K562 (cell line): ENCODE measurements around the gene MYCBPAP. TPM values are rescaled to one million over a fixed set of nuclear protein-coding genes. Genes with fewer than 3 reads are reported as not detected.

Experiments
- ATAC-seq: fragments of 200-7000 bp; cut with Tn5 transposase; 3 replicates; pipeline ENCODE4 v1.9.1; 2020; ENCODE audit warnings: moderate library complexity
- BruUV-seq: library from RNA; stranded (reverse); fragments of 400-500 nt; replicated peaks from 2 replicates; lab custom pipeline; 2021; lab: Mats Ljungman, UMichigan
- CTCF ChIA-PET: fragments of 300-600 bp; formaldehyde crosslinking; extraction: SDS; loops from one replicate; lab custom pipeline; 2021; ENCODE audit warnings: low intra/inter-chr PET ratio; lab: Yijun Ruan, JAX
- POLR2A ChIA-PET: fragments of 300-600, 350-650 bp; sonication (Branson Sonifier 250); formaldehyde crosslinking; extraction: SDS; loops from one replicate; lab custom pipeline; 2021; ENCODE audit warnings: antibody characterized with exemption, inconsistent platforms; lab: Yijun Ruan, JAX
- DNase-seq, 4 experiments: peaks; one replicate each; pipeline versions ENCODE4 v3.0.0 to v3.0.0-alpha.2; 2011 to 2018; ENCODE audit warnings: low spot score in 3 of 4, mixed read lengths in 3 of 4; ENCODE audit errors: extremely low read depth in 1 of 4
- FAIRE-seq: peaks from 2 replicates; lab custom pipeline; 2011; peaks lifted over from hg19 to GRCh38; lab: Jason Lieb, UNC
- H2AFZ ChIP-seq: 2 replicates; pipeline ENCODE4 v1.6.0; 2011; ENCODE audit warnings: low read depth, low read length, control low read depth, inconsistent platforms
- H3K27ac ChIP-seq: fragments of 200-600 bp; 3 replicates; pipeline ENCODE4 v1.8.0; 2011; ENCODE audit warnings: low read depth, mild to moderate bottlenecking, control low read depth, inconsistent platforms, low read length, moderate library complexity, mixed read lengths; ENCODE audit errors: extremely low read depth
- H3K27me3 ChIP-seq, 2 experiments: fragments of 300-600 bp in 1 of 2; 2 replicates in 1 of 2; 3 replicates in 1 of 2; pipeline versions ENCODE4 v1.6.0 to v1.8.0; 2011; ENCODE audit warnings: inconsistent platforms in 2 of 2, low read length in 2 of 2, mild to moderate bottlenecking in 1 of 2, mixed read lengths in 1 of 2, moderate library complexity in 1 of 2; ENCODE audit not compliant: control insufficient read depth in 2 of 2, insufficient read depth in 2 of 2
- H3K36me3 ChIP-seq: fragments of 300-600 bp; 3 replicates; pipeline ENCODE4 v1.8.0; 2011; ENCODE audit warnings: mild to moderate bottlenecking, low read length, inconsistent platforms; ENCODE audit not compliant: control insufficient read depth, insufficient read depth
- H3K4me1 ChIP-seq, 2 experiments: fragments of 200-600 bp in 1 of 2; replicated peaks in 1 of 2; 2 replicates in 1 of 2; 3 replicates in 1 of 2; pipeline versions ENCODE4 v1.5.1 to v1.8.0; 2011; ENCODE audit warnings: inconsistent platforms in 2 of 2, low read length in 2 of 2, mild to moderate bottlenecking in 1 of 2, mixed read lengths in 1 of 2, moderate library complexity in 1 of 2; ENCODE audit not compliant: control insufficient read depth in 2 of 2, insufficient read depth in 2 of 2
- H3K4me2 ChIP-seq: 2 replicates; pipeline ENCODE4 v1.6.1; 2011; ENCODE audit warnings: low read length, control low read depth, inconsistent platforms, mixed read lengths; ENCODE audit not compliant: insufficient read depth
- H3K4me3 ChIP-seq: fragments of 200-600 bp; sonication (generic), shearing (Covaris generic); 2 replicates; pipeline ENCODE4 v1.5.1; 2016; ENCODE audit warnings: control low read depth, inconsistent platforms
- H3K79me2 ChIP-seq: fragments of 200-600 bp; 3 replicates; pipeline ENCODE4 v1.8.0; 2011; ENCODE audit warnings: low read length, inconsistent platforms; ENCODE audit not compliant: control insufficient read depth, insufficient read depth
- H3K9ac ChIP-seq, 2 experiments: 2 replicates each; pipeline versions ENCODE4 v1.6.0 to v1.6.1; 2011; ENCODE audit warnings: low read depth in 2 of 2, low read length in 2 of 2, control low read depth in 1 of 2, inconsistent platforms in 1 of 2, mild to moderate bottlenecking in 1 of 2, mixed read lengths in 1 of 2; ENCODE audit not compliant: insufficient read depth in 1 of 2
- H3K9me1 ChIP-seq: one replicate; pipeline ENCODE4 v1.6.0; 2011; ENCODE audit warnings: inconsistent platforms, mild to moderate bottlenecking, low read length, moderate library complexity; ENCODE audit not compliant: control insufficient read depth, insufficient read depth
- H3K9me3 ChIP-seq: replicated peaks from 2 replicates; pipeline ENCODE4 v1.5.1; 2011; ENCODE audit warnings: low read depth, low read length, inconsistent platforms; ENCODE audit not compliant: control insufficient read depth, insufficient read depth
- H4K20me1 ChIP-seq: replicated peaks from 2 replicates; pipeline ENCODE4 v1.6.1; 2011; ENCODE audit warnings: low read length, inconsistent platforms, mixed read lengths; ENCODE audit not compliant: control insufficient read depth, insufficient read depth
- ARID2 ChIP-seq: fragments of 450-650 bp; IDR thresholded peaks from 2 replicates; pipeline ENCODE4 v1.6.1; 2017; ENCODE audit warnings: antibody characterized with exemption, mild to moderate bottlenecking
- BCOR ChIP-seq: fragments of 450-650 bp; IDR thresholded peaks from 2 replicates; pipeline ENCODE4 v1.6.1; 2016
- HDAC2 ChIP-seq: fragments of 450-650 bp; IDR thresholded peaks from 2 replicates; pipeline ENCODE4 v1.6.1; 2016; ENCODE audit warnings: mild to moderate bottlenecking
- HDGF ChIP-seq: fragments of 450-650 bp; IDR thresholded peaks from 2 replicates; pipeline ENCODE4 v1.6.1; 2016
- JUN ChIP-seq, 2 experiments: sonication (generic) in 1 of 2; formaldehyde crosslinking in 1 of 2; IDR thresholded peaks; 2 replicates each; pipeline versions ENCODE4 v1.6.1 to v1.8.0; 2012 to 2022; ENCODE audit warnings: borderline replicate concordance in 2 of 2, mild to moderate bottlenecking in 2 of 2, improper control_type of control experiment in 1 of 2, low read depth in 1 of 2, low read length in 1 of 2, missing genetic modification reagents in 1 of 2
- PHB2 ChIP-seq: fragments of 450-650 bp; IDR thresholded peaks from 2 replicates; pipeline ENCODE4 v1.6.1; 2017; ENCODE audit warnings: low read depth
- RUNX1 ChIP-seq: sonication (generic); IDR thresholded peaks from 2 replicates; pipeline ENCODE4 v1.6.1; 2016; ENCODE audit warnings: antibody characterized with exemption, low read depth
- ZNF3 ChIP-seq: fragments of 250-450 bp; sonication (Bioruptor Pico); IDR thresholded peaks from 2 replicates; pipeline ENCODE4 v1.5.0; 2021; ENCODE audit warnings: mild to moderate bottlenecking, moderate library complexity
- WGBS: fragments of 100-300 bp; shearing (Covaris generic); methylation state at CpG from one replicate; pipeline ENCODE4 v1.1.6; 2016; ENCODE audit warnings: low coverage, mixed read lengths; ENCODE audit not compliant: insufficient coverage; ENCODE audit errors: missing lambda C conversion rate; 5-methylcytosine and 5-hydroxymethylcytosine counted together
- in situ Hi-C: fragments of 300-500 bp; cut with MboI; formaldehyde crosslinking; loops from 4 replicates; pipeline ENCODE4 v1.15.0; 2018; ENCODE audit warnings: inconsistent platforms, mixed read lengths
- intact Hi-C: fragments of 100-400 bp; cut with micrococcal nuclease; formaldehyde crosslinking; loops from 2 replicates; pipeline ENCODE4 v1.14.2; 2022
- polyA plus RNA-seq, 8 experiments: library from polyadenylated mRNA; depleted of rRNA in 4 of 8; stranded (reverse) in 5 of 8; unstranded in 3 of 8; fragments of >200 nt; fragmentation: Nextera tagmentation in 2 of 8; fragmentation: Illumina TruSeq in 1 of 8; extraction: Ambion mirVana in 2 of 8; extraction: Trizol in 1 of 8; gene quantifications; 2 replicates each; pipeline versions ENCODE4 v1.2.1 to v1.2.3, GENCODE V29; 2011 to 2014; ENCODE audit warnings: inconsistent platforms in 1 of 8, missing spikeins in 1 of 8
- total RNA-seq, 7 experiments: library from RNA; depleted of rRNA in 6 of 7; stranded (reverse); fragments of >200 nt in 6 of 7; fragmentation: Illumina TruSeq in 2 of 7; extraction: Trizol in 2 of 7; gene quantifications; 2 replicates each; pipeline versions ENCODE4 v1.2.1 to v1.2.3, GENCODE V29; 2011 to 2021; ENCODE audit warnings: low replicate concordance in 1 of 7
- TF ChIP-seq, protein P1 (sequence below): sonication (generic); formaldehyde crosslinking; IDR thresholded peaks from 2 replicates; pipeline ENCODE4 v1.8.1; 2023; ENCODE audit warnings: mild to moderate bottlenecking, missing genetic modification reagents
- TF ChIP-seq, protein P2 (sequence below): sonication (generic); formaldehyde crosslinking; IDR thresholded peaks from 2 replicates; pipeline ENCODE4 v1.8.0; 2023; ENCODE audit warnings: mild to moderate bottlenecking, missing genetic modification reagents
- TF ChIP-seq, protein P3 (sequence below): fragments of 250-450 bp; sonication (Bioruptor Pico); IDR thresholded peaks from 2 replicates; pipeline ENCODE4 v1.4.0; 2020; ENCODE audit warnings: mild to moderate bottlenecking
- TF ChIP-seq, protein P4 (sequence below), 2 experiments: fragments of 450-650 bp in 1 of 2; IDR thresholded peaks; 2 replicates each; pipeline ENCODE4 v1.6.1; 2011 to 2017; ENCODE audit warnings: low read depth in 2 of 2, antibody characterized with exemption in 1 of 2, borderline replicate concordance in 1 of 2, low read length in 1 of 2, mild to moderate bottlenecking in 1 of 2, mixed read lengths in 1 of 2; ENCODE audit not compliant: control insufficient read depth in 1 of 2

Gene MYCBPAP
- total and polyA plus RNA-seq, 9 of the 15 experiments (the other 6 are each of a cell fraction or from before 2014, with no cell fraction given), result not detected

DNA sequence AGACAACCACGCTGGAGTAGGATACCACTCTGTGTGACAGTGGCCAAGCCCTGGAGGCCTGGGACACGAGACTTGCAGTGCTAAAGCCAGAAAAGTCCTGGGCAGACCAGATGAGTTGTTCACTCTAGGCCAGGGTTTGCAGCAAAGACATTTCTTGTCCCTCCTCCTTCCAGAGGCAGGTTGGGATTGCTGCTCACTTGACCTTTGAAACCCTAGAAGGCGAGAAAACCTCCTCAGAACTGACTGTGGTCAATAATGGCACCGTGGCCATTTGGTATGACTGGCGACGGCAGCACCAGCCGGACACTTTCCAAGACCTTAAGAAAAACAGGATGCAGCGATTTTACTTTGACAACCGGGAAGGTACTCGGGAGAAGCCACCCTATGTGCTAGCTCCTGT, 14.5 kb downstream of the MYCBPAP start:
- TF ChIP-seq ZNF3 (CRISPR knock-in tag) (no peak), BCOR (no peak), HDAC2 (no peak), ARID2 (no peak), HDGF (no peak), JUN (IDR thresholded peaks at IDR 0.05; ENCODE audit: borderline replicate concordance, low read depth, low read length) (no peak), JUN (CRISPR knock-in tag; IDR thresholded peaks at IDR 0.05; ENCODE audit: borderline replicate concordance) (no peak), PHB2 (no peak), RUNX1 (no peak)
- TF ChIP-seq, protein P1, sequence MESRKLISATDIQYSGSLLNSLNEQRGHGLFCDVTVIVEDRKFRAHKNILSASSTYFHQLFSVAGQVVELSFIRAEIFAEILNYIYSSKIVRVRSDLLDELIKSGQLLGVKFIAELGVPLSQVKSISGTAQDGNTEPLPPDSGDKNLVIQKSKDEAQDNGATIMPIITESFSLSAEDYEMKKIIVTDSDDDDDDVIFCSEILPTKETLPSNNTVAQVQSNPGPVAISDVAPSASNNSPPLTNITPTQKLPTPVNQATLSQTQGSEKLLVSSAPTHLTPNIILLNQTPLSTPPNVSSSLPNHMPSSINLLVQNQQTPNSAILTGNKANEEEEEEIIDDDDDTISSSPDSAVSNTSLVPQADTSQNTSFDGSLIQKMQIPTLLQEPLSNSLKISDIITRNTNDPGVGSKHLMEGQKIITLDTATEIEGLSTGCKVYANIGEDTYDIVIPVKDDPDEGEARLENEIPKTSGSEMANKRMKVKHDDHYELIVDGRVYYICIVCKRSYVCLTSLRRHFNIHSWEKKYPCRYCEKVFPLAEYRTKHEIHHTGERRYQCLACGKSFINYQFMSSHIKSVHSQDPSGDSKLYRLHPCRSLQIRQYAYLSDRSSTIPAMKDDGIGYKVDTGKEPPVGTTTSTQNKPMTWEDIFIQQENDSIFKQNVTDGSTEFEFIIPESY (CRISPR knock-in tag), result no peak
- TF ChIP-seq, protein P2, sequence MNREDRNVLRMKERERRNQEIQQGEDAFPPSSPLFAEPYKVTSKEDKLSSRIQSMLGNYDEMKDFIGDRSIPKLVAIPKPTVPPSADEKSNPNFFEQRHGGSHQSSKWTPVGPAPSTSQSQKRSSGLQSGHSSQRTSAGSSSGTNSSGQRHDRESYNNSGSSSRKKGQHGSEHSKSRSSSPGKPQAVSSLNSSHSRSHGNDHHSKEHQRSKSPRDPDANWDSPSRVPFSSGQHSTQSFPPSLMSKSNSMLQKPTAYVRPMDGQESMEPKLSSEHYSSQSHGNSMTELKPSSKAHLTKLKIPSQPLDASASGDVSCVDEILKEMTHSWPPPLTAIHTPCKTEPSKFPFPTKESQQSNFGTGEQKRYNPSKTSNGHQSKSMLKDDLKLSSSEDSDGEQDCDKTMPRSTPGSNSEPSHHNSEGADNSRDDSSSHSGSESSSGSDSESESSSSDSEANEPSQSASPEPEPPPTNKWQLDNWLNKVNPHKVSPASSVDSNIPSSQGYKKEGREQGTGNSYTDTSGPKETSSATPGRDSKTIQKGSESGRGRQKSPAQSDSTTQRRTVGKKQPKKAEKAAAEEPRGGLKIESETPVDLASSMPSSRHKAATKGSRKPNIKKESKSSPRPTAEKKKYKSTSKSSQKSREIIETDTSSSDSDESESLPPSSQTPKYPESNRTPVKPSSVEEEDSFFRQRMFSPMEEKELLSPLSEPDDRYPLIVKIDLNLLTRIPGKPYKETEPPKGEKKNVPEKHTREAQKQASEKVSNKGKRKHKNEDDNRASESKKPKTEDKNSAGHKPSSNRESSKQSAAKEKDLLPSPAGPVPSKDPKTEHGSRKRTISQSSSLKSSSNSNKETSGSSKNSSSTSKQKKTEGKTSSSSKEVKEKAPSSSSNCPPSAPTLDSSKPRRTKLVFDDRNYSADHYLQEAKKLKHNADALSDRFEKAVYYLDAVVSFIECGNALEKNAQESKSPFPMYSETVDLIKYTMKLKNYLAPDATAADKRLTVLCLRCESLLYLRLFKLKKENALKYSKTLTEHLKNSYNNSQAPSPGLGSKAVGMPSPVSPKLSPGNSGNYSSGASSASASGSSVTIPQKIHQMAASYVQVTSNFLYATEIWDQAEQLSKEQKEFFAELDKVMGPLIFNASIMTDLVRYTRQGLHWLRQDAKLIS (CRISPR knock-in tag), result no peak
- TF ChIP-seq, protein P3, sequence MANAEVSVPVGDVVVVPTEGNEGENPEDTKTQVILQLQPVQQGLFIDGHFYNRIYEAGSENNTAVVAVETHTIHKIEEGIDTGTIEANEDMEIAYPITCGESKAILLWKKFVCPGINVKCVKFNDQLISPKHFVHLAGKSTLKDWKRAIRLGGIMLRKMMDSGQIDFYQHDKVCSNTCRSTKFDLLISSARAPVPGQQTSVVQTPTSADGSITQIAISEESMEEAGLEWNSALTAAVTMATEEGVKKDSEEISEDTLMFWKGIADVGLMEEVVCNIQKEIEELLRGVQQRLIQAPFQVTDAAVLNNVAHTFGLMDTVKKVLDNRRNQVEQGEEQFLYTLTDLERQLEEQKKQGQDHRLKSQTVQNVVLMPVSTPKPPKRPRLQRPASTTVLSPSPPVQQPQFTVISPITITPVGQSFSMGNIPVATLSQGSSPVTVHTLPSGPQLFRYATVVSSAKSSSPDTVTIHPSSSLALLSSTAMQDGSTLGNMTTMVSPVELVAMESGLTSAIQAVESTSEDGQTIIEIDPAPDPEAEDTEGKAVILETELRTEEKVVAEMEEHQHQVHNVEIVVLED, result no peak
- TF ChIP-seq, protein P4, sequence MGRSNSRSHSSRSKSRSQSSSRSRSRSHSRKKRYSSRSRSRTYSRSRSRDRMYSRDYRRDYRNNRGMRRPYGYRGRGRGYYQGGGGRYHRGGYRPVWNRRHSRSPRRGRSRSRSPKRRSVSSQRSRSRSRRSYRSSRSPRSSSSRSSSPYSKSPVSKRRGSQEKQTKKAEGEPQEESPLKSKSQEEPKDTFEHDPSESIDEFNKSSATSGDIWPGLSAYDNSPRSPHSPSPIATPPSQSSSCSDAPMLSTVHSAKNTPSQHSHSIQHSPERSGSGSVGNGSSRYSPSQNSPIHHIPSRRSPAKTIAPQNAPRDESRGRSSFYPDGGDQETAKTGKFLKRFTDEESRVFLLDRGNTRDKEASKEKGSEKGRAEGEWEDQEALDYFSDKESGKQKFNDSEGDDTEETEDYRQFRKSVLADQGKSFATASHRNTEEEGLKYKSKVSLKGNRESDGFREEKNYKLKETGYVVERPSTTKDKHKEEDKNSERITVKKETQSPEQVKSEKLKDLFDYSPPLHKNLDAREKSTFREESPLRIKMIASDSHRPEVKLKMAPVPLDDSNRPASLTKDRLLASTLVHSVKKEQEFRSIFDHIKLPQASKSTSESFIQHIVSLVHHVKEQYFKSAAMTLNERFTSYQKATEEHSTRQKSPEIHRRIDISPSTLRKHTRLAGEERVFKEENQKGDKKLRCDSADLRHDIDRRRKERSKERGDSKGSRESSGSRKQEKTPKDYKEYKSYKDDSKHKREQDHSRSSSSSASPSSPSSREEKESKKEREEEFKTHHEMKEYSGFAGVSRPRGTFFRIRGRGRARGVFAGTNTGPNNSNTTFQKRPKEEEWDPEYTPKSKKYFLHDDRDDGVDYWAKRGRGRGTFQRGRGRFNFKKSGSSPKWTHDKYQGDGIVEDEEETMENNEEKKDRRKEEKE (IDR thresholded peaks at IDR 0.05; ENCODE audit: borderline replicate concordance in 1 of 2, control insufficient read depth in 1 of 2, low read depth in 2 of 2, low read length in 1 of 2), result no peak
- Histone ChIP-seq H3K27me3 (peaks cover 6 to 56% of the 10 kb centered on the region in 2 experiments; a peak in 2 of 5 replicates), H3K4me2 (no peak overlapping the region), H4K20me1 (no peaks in the 10 kb centered on the region), H3K9me1 (no peaks in the 10 kb centered on the region), H2AFZ (no peak overlapping the region), H3K4me3 (no peak overlapping the region), H3K9ac (no peak overlapping the region; a peak in 1 of 4 replicates), H3K9me3 (no peaks in the 10 kb centered on the region), H3K4me1 (peaks cover 0 to 4% of the 10 kb centered on the region in 2 experiments; a peak in 1 of 5 replicates), H3K79me2 (no peaks in the 10 kb centered on the region), H3K27ac (no peak overlapping the region), H3K36me3 (no peaks in the 10 kb centered on the region)
- BruUV-seq, result no TSS peak
- ATAC-seq (no peak), FAIRE-seq (no peak), DNase-seq (no peak)
- in situ Hi-C loops (no loop called here), intact Hi-C loops (no loop called here)
- POLR2A ChIA-PET, result interaction anchor here (1.9 kb wide), 1 partner anchor 40 kb away, joined by 3 read pairs; no protein-coding TSS in a partner anchor
- 9% methylated on average over 10 of the region's 10 CpGs for WGBS
- CTCF ChIA-PET, result no interaction called here
